Vagina (tissue), 2 donors: ENCODE results near the gene THAP2. TPM values are rescaled to one million over a fixed set of nuclear protein-coding genes. Genes with fewer than 3 reads are reported as not detected.
A peak's percentile ranks its signal among the peaks of the same experiment; 100 is the strongest.

Source experiments
- DNase-seq, 2 donors: peaks; one replicate each; pipeline ENCODE4 v3.0.0-alpha.2; 2017; ENCODE audit errors: extremely low spot score in 2 of 2
- H3K27ac ChIP-seq: fragments of 200-600 bp; sonication (generic); one replicate; pipeline ENCODE4 v1.5.1; 2019
- H3K27me3 ChIP-seq: fragments of 200-600 bp; sonication (generic); one replicate; pipeline ENCODE4 v1.5.1; 2019
- H3K36me3 ChIP-seq, 2 donors: fragments of 200-600 bp; sonication (generic); one replicate each; pipeline ENCODE4 v1.5.1; 2017 to 2019
- H3K4me1 ChIP-seq: fragments of 200-600 bp; sonication (generic); one replicate; pipeline ENCODE4 v1.5.1; 2019
- H3K4me3 ChIP-seq, 2 donors: fragments of 200-600 bp; sonication (generic); 1 replicate in 1 of 2; 2 replicates in 1 of 2; pipeline ENCODE4 v1.5.1; 2016 to 2019
- H3K9me3 ChIP-seq: fragments of 200-600 bp; sonication (generic); one replicate; pipeline ENCODE4 v1.5.1; 2019
- CTCF ChIP-seq, 3 experiments: fragments of 450-650 bp in 2 of 3; fragments of 200-600 bp in 1 of 3; sonication (generic) in 1 of 3; IDR thresholded peaks; one replicate each; pipeline ENCODE4 v1.5.1; 2017 to 2019; ENCODE audit warnings: antibody characterized with exemption in 3 of 3, mild to moderate bottlenecking in 2 of 3, moderate library complexity in 2 of 3
- POLR2A ChIP-seq, 2 donors: fragments of 450-650 bp; IDR thresholded peaks; one replicate each; pipeline ENCODE4 v1.6.1; 2017; ENCODE audit warnings: antibody characterized with exemption in 2 of 2, mild to moderate bottlenecking in 2 of 2, moderate library complexity in 2 of 2
- POLR2AphosphoS5 ChIP-seq, 2 donors: sonication (generic); formaldehyde crosslinking; IDR thresholded peaks; one replicate each; pipeline ENCODE4 v1.9.0; 2017; ENCODE audit warnings: antibody characterized with exemption in 2 of 2, mild to moderate bottlenecking in 2 of 2, low read depth in 1 of 2; ENCODE audit not compliant: insufficient read depth in 1 of 2
- intact Hi-C: fragments of 100-400 bp; cut with DNase I; formaldehyde crosslinking; loops from one replicate; pipeline ENCODE4 v1.15.1; 2023
- total RNA-seq: library from RNA; depleted of rRNA; stranded (reverse); fragments of >200 nt; gene quantifications from one replicate; pipeline ENCODE4 v1.2.3, GENCODE V29; 2016

The THAP2 gene
- total RNA-seq, 1 donor from 2014 or later, result 4.7 TPM

- Histone ChIP-seq H3K4me1 (no peaks in the 10 kb centered on the region), H3K4me3 (no peak overlapping the region), H3K36me3 (peaks cover 0 to 41% of the 10 kb centered on the region in 2 donors), H3K27ac (no peak overlapping the region), H3K9me3 (no peaks in the 10 kb centered on the region), H3K27me3 (no peaks in the 10 kb centered on the region)
- no peak for TF ChIP-seq POLR2A (IDR thresholded peaks at IDR 0.05)
- no peak for TF ChIP-seq CTCF (IDR thresholded peaks at IDR 0.05)
- DNase-seq, result no peak
- intact Hi-C loops, result no loop called here
Observed at GRCh38 chr12:71702590-71702989, 38.5 kb downstream of the THAP2 start.

- no peaks in the 10 kb centered on the region for H3K27me3 ChIP-seq
- no peaks in the 10 kb centered on the region for H3K4me1 ChIP-seq
- intact Hi-C loops, result no loop called here
- no peak overlapping the region for H3K4me3 ChIP-seq
- no peak for DNase-seq
- peaks cover 0 to 35% of the 10 kb centered on the region in 2 donors for H3K36me3 ChIP-seq
- TF ChIP-seq POLR2A (IDR thresholded peaks at IDR 0.05), result no peak
- TF ChIP-seq CTCF (IDR thresholded peaks at IDR 0.05), result no peak
- TF ChIP-seq POLR2AphosphoS5 (IDR thresholded peaks at IDR 0.05; ENCODE audit: insufficient read depth in 1 of 2, low read depth in 1 of 2), result no peak
- no peak overlapping the region for H3K27ac ChIP-seq
- no peaks in the 10 kb centered on the region for H3K9me3 ChIP-seq
Observed at GRCh38 chr12:71703206-71703605, 39.1 kb downstream of the THAP2 start.

- DNase-seq, result no peak
- intact Hi-C loops, result no loop called here
- Histone ChIP-seq H3K36me3 (peaks cover 0 to 18% of the 10 kb centered on the region in 2 donors), H3K27ac (no peak overlapping the region), H3K4me3 (no peak overlapping the region), H3K4me1 (no peaks in the 10 kb centered on the region), H3K27me3 (no peaks in the 10 kb centered on the region), H3K9me3 (no peaks in the 10 kb centered on the region)
- no peak for TF ChIP-seq CTCF (IDR thresholded peaks at IDR 0.05)
- TF ChIP-seq POLR2A (IDR thresholded peaks at IDR 0.05), result no peak
- TF ChIP-seq POLR2AphosphoS5 (IDR thresholded peaks at IDR 0.05; ENCODE audit: insufficient read depth in 1 of 2, low read depth in 1 of 2), result no peak
Observed at GRCh38 chr12:71704920-71705319, 40.8 kb downstream of the THAP2 start.

GRCh38 chr12:71708658-71709057, 44.6 kb downstream of the THAP2 start:
- intact Hi-C loops, result no loop called here

More at GRCh38 chr12:71708658-71709057, 44.6 kb downstream of the THAP2 start:
- no peaks in the 10 kb centered on the region for H3K9me3 ChIP-seq
- H3K4me3 ChIP-seq, result no peak overlapping the region
- DNase-seq, result no peak
- no peaks in the 10 kb centered on the region for H3K27me3 ChIP-seq
- H3K4me1 ChIP-seq, result no peaks in the 10 kb centered on the region
- H3K36me3 ChIP-seq, result no peaks in the 10 kb centered on the region
- TF ChIP-seq POLR2AphosphoS5 (IDR thresholded peaks at IDR 0.05; ENCODE audit: insufficient read depth in 1 of 2, low read depth in 1 of 2), result peak in 1 of 2 donors; percentile 53
- no peak for TF ChIP-seq CTCF (IDR thresholded peaks at IDR 0.05)
- no peak overlapping the region for H3K27ac ChIP-seq
